ENCODE data around the gene PCDHGA5. TPM values are rescaled to one million over a fixed set of nuclear protein-coding genes. Genes with fewer than 3 reads are reported as not detected.
A peak's percentile ranks its signal among the peaks of the same experiment; 100 is the strongest.
"Not testable (repeated sequence)": the region's sequence is repeated elsewhere in the genome, so short reads cannot be mapped to it uniquely, and the experiment has no call there.

PCDHGA5 gene
- total RNA-seq, 1 donor from 2014 or later: 0.51 TPM

- H3K36me3 Mint-ChIP-seq: peaks cover 36% of the 10 kb centered on the region
- H3K4me3 Mint-ChIP-seq: peak within 1 kb of the TSS; percentile 70
- not testable (repeated sequence) for H3K27me3 Mint-ChIP-seq (ENCODE audit: low read depth); DNase-seq (ENCODE audit: low spot score in 2 of 2, unreplicated experiment in 2 of 2); H3K4me1 Mint-ChIP-seq
- H3K27ac Mint-ChIP-seq: peak within 1 kb of the TSS; percentile 64
- peaks cover 65% of the 10 kb centered on the region for H3K9me3 Mint-ChIP-seq
- peak; percentile 19 for TF ChIP-seq CTCF (IDR thresholded peaks at IDR 0.05; ENCODE audit: unreplicated experiment)
Measured at GRCh38 chr5:141387557-141388311, 23.8 kb downstream of the PCDHGA5 start, which contains the start of gene PCDHGB4. PCDHGB4 (plus strand) TSS chr5:141387698; CDS start chr5:141387885, 187 bp downstream.

GRCh38 chr5:141388661-141389060, 24.7 kb downstream of the PCDHGA5 start:
- H3K9me3 Mint-ChIP-seq: peaks cover 63% of the 10 kb centered on the region
- H3K27me3 Mint-ChIP-seq (ENCODE audit: low read depth): no peaks in the 10 kb centered on the region
- no peak for DNase-seq (ENCODE audit: low spot score in 2 of 2, unreplicated experiment in 2 of 2)
- no peak overlapping the region for H3K27ac Mint-ChIP-seq
- H3K36me3 Mint-ChIP-seq: peaks cover 39% of the 10 kb centered on the region
- TF ChIP-seq CTCF (IDR thresholded peaks at IDR 0.05; ENCODE audit: unreplicated experiment): no peak
- H3K4me1 Mint-ChIP-seq: no peaks in the 10 kb centered on the region
- no peak overlapping the region for H3K4me3 Mint-ChIP-seq

DNA sequence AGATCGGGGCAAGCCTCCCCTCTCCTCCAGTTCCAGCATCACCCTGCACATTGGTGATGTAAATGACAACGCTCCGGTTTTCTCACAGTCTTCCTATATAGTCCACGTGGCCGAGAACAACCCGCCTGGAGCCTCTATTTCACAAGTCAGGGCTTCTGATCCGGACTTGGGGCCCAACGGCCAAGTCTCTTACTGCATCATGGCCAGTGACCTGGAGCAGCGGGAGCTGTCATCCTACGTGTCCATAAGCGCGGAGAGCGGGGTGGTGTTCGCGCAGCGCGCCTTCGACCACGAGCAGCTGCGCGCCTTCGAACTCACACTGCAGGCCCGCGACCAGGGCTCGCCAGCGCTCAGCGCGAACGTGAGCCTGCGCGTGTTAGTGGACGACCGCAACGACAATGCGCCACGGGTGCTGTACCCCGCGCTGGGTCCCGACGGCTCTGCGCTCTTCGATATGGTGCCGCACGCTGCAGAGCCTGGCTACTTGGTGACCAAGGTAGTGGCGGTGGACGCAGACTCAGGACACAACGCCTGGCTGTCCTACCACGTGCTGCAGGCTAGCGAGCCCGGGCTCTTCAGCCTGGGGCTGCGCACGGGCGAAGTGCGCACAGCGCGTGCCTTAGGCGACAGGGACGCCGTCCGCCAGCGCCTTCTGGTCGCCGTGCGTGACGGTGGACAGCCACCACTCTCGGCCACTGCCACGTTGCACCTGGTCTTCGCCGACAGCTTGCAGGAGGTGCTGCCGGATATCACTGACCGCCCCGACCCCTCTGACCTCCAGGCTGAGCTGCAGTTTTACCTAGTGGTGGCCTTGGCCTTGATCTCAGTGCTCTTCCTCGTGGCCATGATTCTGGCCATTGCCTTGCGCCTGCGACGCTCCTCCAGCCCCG, 25.4 kb downstream of the PCDHGA5 start:
- DNase-seq (ENCODE audit: low spot score in 2 of 2, unreplicated experiment in 2 of 2): no peak
- no peak for TF ChIP-seq CTCF (IDR thresholded peaks at IDR 0.05; ENCODE audit: unreplicated experiment)
- Mint-ChIP-seq H3K4me1 (no peaks in the 10 kb centered on the region), H3K36me3 (peaks cover 40% of the 10 kb centered on the region), H3K4me3 (peak overlapping the region; percentile 15), H3K9me3 (peaks cover 64% of the 10 kb centered on the region), H3K27ac (no peak overlapping the region), H3K27me3 (ENCODE audit: low read depth) (no peaks in the 10 kb centered on the region)

- Mint-ChIP-seq H3K9me3 (peaks cover 55% of the 10 kb centered on the region), H3K4me3 (no peak within 1 kb of the TSS), H3K27ac (no peak within 1 kb of the TSS), H3K4me1 (no peaks in the 10 kb centered on the region), H3K36me3 (peaks cover 53% of the 10 kb centered on the region), H3K27me3 (ENCODE audit: low read depth) (no peaks in the 10 kb centered on the region)
- no peak for DNase-seq (ENCODE audit: low spot score in 2 of 2, unreplicated experiment in 2 of 2)
- TF ChIP-seq CTCF (IDR thresholded peaks at IDR 0.05; ENCODE audit: unreplicated experiment): no peak
Measured at GRCh38 chr5:141392429-141393198, 28.7 kb downstream of the PCDHGA5 start, which contains the start of gene PCDHGA8. PCDHGA8 (plus strand) TSS chr5:141392633; CDS start chr5:141392814, 181 bp downstream.

- no peak for DNase-seq (ENCODE audit: low spot score in 2 of 2, unreplicated experiment in 2 of 2)
- TF ChIP-seq CTCF (IDR thresholded peaks at IDR 0.05; ENCODE audit: unreplicated experiment): no peak
- H3K4me1 Mint-ChIP-seq: no peaks in the 10 kb centered on the region
- H3K4me3 Mint-ChIP-seq: no peak overlapping the region
- H3K36me3 Mint-ChIP-seq: peaks cover 52% of the 10 kb centered on the region
- peaks cover 54% of the 10 kb centered on the region for H3K9me3 Mint-ChIP-seq
- no peaks in the 10 kb centered on the region for H3K27me3 Mint-ChIP-seq (ENCODE audit: low read depth)
- H3K27ac Mint-ChIP-seq: no peak overlapping the region
Measured at GRCh38 chr5:141393267-141393666, 29.3 kb downstream of the PCDHGA5 start.

DNA sequence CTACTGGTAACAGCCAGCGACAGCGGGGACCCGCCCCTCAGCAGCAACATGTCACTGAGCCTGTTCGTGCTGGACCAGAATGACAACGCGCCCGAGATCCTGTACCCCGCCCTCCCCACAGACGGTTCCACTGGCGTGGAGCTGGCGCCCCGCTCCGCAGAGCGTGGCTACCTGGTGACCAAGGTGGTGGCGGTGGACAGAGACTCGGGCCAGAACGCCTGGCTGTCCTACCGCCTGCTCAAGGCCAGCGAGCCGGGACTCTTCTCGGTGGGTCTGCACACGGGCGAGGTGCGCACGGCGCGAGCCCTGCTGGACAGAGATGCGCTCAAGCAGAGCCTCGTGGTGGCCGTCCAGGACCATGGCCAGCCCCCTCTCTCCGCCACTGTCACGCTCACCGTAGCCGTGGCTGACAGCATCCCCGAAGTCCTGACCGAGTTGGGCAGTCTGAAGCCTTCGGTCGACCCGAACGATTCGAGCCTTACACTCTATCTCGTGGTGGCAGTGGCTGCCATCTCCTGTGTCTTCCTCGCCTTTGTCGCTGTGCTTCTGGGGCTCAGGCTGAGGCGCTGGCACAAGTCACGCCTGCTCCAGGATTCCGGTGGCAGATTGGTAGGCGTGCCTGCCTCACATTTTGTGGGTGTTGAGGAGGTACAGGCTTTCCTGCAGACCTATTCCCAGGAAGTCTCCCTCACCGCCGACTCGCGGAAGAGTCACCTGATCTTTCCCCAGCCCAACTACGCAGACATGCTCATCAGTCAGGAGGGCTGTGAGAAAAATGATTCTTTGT, 30.6 kb downstream of the PCDHGA5 start:
- not testable (repeated sequence) for H3K4me1 Mint-ChIP-seq; H3K27ac Mint-ChIP-seq; H3K27me3 Mint-ChIP-seq (ENCODE audit: low read depth); DNase-seq (ENCODE audit: low spot score in 2 of 2, unreplicated experiment in 2 of 2); H3K4me3 Mint-ChIP-seq
- H3K36me3 Mint-ChIP-seq: peaks cover 51% of the 10 kb centered on the region
- peaks cover 54% of the 10 kb centered on the region for H3K9me3 Mint-ChIP-seq

DNA sequence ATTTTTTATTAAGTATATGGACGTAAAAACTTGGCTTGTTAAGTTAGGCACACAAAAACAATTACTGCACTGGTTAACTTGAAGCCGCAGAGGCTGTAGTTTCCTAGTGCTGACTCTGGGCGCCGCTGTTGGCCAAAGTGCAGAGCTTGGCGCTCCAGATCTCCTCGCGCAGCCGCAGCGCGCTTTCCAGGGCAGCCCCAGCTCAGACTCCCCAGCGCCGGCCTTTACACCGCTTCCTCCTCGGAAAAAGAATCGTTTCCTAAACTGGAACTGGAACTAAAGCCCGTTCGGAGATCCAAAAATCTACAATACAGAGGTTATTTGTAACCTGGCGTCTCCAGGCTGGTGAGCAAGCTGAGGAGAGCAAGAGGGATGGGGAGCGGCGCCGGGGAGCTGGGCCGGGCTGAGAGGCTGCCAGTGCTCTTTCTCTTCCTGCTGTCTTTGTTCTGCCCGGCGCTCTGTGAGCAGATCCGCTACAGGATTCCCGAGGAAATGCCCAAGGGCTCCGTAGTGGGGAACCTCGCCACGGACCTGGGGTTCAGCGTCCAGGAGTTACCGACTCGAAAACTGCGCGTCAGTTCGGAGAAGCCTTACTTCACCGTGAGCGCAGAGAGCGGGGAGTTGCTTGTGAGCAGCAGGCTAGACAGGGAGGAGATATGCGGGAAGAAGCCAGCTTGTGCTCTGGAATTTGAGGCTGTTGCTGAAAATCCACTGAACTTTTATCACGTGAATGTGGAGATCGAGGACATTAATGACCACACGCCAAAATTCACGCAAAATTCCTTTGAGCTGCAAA, 34.0 kb downstream of the PCDHGA5 start, which contains the start of gene PCDHGB5:
PCDHGB5 (plus strand) TSS at position 192 of the 796 bp plus-strand sequence; CDS start at position 373, 181 bp downstream.
- not testable (repeated sequence) for DNase-seq (ENCODE audit: low spot score in 2 of 2, unreplicated experiment in 2 of 2); H3K27ac Mint-ChIP-seq; H3K27me3 Mint-ChIP-seq (ENCODE audit: low read depth); H3K4me1 Mint-ChIP-seq; H3K4me3 Mint-ChIP-seq
- Mint-ChIP-seq H3K36me3 (peaks cover 47% of the 10 kb centered on the region), H3K9me3 (peaks cover 49% of the 10 kb centered on the region)

Measured in mesothelial cell of epicardium (in vitro differentiated cells).